Mammary epithelial cell (primary cell): ENCODE data around the gene BCL2L1.

ENCODE experiments used
- CTCF ChIP-seq, 2 donors: IDR thresholded peaks in 1 of 2; conservative IDR thresholded peaks in 1 of 2; 2 replicates each; pipeline ENCODE4 v1.5.1; 2011 to 2012; ENCODE audit warnings: inconsistent platforms in 2 of 2, low read length in 2 of 2, mild to moderate bottlenecking in 2 of 2, control low read depth in 1 of 2, low read depth in 1 of 2; ENCODE audit not compliant: insufficient read depth in 1 of 2; ENCODE audit errors: extremely low read depth in 1 of 2
- EZH2 ChIP-seq: IDR thresholded peaks from 2 replicates; pipeline ENCODE4 v1.6.1; 2012; ENCODE audit warnings: low read length, inconsistent platforms, borderline replicate concordance

- no peak for TF ChIP-seq CTCF (conservative IDR thresholded peaks at IDR 0.05 in 1 of 2, IDR thresholded peaks at IDR 0.05 in 1 of 2; ENCODE audit: extremely low read depth in 1 of 2, insufficient read depth in 1 of 2, low read depth in 1 of 2, low read length in 2 of 2)
- no peak for TF ChIP-seq EZH2
Observed at GRCh38 chr20:31705191-31705590, 17.5 kb downstream of the BCL2L1 start.
